DMS53 (cell line): ENCODE measurements around the gene MFSD1.

Experiments used
- DNase-seq: peaks from one replicate; lab custom pipeline; 2025; lab: John Stamatoyannopoulos, UW

Gene MFSD1

DNA sequence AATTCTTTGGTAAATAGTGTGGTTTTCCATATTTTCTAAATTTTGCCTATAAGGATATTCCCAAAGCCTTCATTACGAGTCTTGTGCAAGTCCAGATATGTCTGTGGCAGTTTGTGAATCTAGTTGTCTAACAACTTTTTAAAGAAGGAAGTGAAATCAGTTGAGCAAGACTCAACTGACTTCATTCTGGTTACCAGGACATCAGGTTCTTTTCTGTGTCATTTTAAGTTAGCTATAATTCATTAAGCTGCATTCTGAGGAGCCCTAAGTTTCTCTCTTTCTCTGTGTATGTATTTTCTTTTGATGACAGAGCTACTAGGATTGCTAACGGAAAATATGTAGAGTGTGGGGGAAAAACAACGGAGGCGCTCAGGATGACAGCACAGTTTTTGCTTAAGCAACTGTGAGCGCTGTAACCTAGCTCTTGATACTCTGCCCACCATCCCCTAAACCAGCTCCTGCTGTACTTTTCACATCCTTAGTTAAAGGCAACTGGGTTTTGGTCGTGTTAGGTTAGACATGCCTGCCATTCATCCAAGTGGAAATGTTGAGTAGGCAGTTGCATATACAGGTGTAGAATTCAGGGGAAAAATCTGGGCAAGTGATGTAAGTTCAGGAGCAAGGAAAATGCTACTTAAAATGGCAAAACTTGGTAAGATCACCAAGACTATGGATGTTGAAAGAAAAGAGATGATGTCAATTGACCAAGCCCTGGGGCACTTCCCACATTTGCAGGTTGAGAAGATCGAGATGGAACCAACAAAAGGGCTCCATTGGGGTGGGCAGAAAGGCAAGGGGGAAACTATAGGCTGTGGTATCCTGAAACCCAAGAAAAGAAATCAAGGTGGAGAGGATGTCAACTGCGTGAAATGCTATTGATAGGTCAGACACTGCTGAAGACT is 9.2 kb downstream of the MFSD1 start:
- no peak for DNase-seq

DNA sequence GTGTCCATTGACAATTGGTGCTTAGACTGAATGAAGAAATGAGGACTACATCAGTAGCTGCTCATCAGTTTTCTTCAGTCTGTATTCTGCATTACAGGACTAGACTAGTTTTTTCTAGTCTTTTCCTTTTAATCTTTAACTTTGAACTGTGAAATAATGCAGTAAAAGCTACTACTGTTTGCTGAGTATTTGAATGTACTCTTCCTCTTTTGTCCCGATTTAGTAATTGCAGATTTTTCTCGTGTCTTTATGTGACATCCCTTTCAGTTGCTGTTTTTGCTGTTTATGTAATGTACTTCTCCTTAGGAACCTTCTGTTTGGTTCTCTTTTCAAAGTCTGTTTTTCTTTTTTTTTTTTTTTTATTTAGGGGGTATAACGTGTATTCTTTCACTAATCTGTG is 17.4 kb downstream of the MFSD1 start:
- no peak for DNase-seq

DNA sequence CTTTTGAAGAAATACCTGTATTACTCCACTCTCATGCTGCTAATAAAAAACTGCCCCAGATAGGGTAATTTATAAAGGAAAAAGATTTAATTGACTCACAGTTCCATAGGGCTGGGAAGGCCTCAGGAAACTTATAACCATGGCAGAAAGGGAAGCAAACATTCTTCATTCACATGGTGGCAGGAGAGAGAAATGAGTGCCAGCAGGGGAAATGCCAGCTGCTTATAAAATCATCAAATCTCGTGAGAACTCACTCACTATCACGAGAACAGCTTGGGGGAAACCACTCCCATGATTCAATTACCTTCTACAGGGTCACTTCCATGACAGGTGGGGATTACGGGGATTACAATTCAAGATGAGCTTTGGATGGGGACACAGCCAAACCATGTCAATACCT is 18.7 kb downstream of the MFSD1 start:
- no peak for DNase-seq

DNA sequence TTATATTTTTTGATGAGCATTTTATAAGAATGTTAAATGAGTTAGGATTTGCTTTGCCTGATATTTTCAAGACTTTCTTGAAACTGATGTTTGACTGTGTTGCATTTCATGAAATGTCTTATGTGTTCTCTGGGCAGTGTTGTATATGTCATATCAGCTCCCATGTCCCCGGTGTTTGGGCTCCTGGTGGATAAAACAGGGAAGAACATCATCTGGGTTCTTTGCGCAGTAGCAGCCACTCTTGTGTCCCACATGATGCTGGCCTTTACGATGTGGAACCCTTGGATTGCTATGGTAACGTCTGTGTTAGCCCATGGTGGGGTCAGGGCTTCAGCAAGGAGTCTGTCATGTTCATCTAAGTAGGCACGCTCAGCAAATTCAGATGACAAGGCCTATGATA is 20.0 kb downstream of the MFSD1 start:
- DNase-seq, result peak; percentile 8

DNA sequence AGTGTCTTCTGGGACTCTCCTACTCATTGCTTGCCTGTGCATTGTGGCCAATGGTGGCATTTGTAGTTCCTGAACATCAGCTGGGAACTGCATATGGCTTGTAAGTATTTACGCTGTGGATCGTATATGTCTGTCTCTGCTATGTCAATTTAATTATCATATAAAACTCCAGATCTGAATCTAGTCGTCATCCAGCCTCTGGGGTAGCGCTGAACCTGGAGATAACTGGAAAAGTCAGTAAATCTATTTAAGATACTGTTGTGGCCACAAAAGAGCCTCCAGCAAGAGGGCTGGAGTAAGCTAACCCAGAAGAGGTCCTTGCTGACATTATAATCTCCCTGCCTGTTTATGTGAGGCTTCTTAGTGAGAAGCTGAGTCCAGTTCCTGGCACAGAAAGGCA is 21.6 kb downstream of the MFSD1 start:
- no peak for DNase-seq

DNA sequence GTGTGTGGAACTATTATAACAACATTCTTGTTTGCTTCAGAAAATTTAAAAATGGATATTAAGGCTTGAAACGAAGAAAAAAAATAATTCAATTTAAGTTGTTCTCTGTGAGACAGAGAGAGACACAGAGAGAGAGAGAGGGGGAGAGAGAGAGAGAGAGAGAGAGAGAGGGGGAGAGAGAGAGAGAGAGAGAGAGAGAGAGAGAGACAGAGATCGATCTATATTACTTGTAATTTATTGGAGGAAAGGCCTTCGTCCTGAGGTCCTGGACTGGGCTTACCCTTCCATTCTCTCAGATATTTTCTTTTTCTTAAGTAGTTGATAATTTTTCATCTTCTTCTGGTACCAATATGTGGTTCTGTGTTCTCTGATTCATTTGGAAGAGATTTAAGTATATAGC is 25.9 kb downstream of the MFSD1 start:
- no peak for DNase-seq

DNA sequence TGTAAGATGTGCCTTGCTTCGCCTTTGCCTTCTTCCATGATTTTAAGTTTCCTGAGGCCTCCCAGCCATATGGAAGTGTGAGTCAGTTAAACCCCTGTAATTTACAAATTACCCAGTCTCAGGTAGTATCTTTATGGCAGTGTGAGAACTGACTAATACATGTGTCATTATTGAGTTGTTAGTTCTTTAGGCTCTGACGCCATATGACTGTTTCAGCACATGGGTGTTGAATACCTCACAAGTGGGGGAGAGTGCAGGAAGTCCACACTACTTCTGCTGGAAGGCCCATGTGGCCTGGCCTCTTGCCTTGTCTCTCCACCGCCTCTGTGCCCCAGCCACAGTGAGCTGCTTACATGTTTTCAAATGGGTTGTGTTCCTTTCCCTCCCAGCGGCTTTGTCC is 28.5 kb downstream of the MFSD1 start:
- no peak for DNase-seq

DNA sequence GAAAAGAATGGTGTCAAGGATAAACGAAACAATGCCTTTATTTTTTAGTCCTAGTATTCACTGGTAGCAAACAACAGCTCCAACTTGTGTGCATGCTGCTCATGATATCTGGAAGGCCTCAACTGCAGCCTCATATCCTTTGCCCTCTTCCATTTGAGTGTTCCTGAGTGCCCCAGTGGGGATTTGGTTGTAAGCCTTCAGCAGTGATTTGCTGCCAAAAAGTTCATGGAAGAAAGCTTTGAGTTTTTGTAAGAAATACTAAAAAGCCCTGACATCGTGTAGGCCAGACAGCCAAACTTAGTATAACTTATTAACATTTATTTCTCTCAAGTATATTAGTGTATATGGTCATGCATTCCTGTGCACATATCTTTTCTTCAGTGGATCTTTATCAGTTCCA is 30.0 kb downstream of the MFSD1 start:
- DNase-seq, result no peak

DNA sequence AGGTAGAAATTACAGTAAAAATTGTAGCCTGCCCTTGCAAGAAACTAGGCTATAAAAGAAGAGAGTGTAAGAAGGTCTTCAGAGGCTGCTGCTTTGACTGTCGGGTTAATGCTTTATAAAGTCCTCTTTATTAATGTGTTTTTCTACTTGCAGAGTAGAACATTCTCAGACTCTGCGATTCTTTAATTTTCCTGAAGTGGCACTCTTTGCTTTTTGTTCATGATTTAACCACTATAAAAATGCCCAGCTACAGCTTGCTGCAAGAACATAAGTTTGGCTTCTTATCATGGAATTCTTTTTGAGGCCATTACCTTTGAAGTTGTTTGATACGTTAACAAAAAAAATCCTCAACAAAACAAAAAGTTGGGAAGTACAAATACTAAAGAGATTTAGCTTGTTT is 33.8 kb downstream of the MFSD1 start:
- DNase-seq, result no peak

DNA sequence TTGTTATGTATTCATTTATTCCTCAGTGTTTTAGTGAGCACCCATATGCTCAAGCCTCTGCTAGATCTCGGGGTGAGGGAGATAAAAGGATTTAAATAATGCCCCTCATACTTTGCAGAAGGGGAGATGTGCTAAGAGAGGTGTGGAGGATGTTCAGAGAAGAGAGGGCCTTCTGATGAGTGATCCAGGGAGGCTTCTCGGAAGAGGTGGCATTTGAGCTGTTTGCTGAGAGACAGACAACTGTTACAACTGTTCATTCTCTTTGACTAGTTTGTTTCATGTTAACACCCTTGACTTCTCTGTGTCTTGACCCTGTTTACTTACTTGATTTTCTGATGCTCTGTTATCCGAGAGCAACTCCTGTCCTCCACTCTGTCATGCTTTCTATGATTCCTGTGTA is 34.5 kb downstream of the MFSD1 start:
- no peak for DNase-seq

DNA sequence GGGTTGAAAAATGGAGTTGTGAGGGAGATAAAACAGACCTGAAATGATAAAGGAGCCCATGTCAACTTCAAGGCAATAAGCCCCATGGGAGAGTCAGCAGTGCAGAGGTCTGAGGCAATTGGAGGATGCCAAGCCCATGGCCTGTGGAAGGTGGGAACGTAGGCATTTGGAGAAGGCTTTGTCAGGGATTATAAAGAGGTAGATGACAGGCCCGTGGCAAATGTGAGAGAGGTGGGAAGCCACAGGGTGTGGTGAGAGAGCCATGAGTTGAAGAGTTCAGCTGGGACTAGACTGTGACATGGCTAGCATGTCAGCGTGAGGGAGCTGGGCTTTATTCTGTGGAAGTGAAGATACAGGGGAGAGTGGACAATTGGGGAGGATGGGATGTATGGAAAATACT is 35.4 kb downstream of the MFSD1 start:
- DNase-seq, result no peak

DNA sequence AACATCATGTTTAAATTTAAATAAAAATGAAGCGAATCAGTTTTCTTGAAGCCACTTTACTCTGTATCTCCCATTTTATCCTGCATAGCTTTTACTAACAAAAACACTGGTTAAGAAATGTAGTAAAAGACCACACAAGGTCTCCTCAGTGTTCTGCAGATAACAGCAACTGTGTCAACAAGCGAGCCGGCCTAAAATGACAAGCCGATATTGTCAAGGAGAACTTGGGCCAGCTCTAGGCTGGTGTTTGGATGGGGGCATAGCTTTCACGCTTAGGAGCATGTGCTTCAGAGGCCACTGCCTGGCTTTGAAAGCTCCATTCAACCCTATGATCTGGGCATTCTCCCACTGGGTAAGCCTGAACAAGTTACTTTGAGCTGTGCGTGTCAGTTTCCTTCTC is 38.1 kb downstream of the MFSD1 start:
- DNase-seq, result no peak

DNA sequence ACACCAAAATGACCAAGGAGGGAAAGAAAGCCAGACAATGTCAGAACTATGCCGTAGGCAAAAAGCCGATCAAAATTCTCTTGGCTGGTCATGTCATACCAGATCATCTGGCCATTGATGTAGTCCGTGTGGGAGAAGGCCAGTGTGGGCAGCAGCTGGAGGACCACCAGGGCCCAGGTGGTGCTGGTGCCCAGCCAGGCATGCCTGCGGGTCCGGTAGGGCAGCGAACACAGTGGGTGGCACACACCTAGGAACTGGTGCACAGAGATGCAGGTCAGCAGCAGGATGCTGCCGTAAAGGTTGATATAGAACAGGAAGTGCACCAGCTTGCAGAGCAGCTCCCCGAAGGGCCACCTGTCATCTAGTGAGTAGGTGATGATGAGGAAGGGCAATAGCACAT is 39.5 kb downstream of the MFSD1 start:
- no peak for DNase-seq

DNA sequence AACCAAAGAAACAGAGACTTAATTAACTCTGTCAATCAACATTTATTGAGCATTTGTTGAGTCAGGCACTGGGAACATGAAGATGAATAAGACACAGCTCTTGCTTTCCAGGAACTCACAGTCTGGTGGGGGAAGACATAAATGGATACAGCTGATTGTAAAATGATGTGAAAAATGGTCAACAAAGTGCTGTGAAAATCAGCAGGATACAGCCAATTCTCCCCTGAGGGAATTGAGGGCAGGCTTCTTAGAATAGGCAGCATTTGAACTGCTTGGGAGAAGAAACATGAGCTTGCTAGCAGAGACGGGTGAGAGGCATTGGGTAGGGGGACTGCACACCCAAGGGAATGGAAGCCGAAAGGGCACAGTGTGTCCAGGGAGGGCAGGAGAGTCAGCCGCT is 41.1 kb downstream of the MFSD1 start:
- no peak for DNase-seq

DNA sequence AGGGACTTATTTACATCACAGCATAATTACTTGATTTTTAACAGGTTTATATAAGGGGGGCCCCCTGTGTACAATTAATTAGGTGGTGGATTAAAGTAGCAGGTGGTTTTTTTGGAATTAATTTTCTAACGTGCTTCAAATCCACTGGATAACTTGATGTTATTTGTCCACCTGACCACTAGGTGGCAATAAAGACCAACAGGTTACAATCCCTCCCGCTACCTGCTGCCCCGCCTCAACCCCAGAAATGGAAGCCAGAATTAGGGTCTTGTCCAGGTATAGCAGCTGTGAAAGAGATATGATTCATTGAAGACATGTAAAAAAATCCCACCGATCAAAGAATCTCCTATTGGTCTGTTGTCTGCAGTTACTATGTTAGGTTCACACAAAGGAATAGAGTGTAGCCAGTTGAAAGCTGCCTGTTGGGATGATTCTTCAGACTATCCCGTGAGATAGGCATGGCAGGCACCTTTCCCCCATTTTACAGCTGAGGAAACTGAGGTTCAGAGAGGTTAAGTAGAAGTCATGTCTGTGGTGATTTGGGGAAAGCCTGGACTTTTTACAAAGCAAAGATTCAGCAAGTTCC is 44.0 kb downstream of the MFSD1 start:
- peak; percentile 67 for DNase-seq

DNA sequence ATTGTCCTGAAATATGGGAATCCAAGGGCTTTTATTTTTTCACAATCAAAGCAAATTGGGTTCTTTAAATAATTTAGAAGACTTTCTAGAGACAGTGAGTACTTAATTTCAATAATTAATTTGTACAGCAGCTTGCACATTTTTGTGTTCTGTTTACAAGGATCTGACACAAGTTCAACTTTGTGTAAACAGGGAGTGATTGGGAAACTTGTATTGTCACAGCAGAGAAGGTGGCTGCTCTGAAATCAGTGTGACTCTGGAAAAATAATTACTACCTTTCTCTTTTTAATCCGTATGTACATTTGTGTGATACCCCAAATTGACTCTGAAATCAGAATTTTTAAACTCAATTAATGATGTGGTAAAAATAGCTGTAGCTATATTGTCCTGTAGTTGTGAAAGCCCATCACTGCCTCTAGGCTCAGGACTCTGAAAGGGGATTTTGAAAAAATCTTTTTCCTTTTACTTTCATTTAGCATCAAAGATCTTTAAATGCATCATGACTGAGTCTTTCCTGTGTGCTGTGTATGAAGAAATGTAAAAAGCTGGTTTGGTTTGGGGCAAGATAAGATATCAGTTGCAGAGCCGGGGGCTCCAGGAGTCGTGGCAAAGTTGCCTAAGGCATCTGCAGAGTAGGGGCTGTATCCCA is 45.1 kb downstream of the MFSD1 start:
- no peak for DNase-seq

DNA sequence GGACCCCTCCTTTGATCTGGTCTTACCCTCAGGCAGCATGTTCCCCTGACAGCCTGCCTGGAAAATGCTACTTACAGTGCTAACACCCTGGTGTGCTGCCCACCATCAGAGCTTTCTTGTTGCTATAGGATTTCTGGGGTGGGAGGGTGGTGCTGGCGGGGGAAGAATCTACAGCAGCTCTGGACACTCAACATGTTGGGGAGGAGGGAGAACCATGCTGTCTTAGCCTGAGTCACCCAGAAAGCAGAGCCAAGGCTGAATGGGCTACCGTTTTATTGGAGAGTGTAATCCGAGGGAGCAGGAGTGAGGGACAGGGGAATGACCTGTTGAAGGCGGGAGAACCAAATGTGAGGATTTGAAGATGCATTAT is 45.6 kb downstream of the MFSD1 start:
- DNase-seq, result no peak

DNA sequence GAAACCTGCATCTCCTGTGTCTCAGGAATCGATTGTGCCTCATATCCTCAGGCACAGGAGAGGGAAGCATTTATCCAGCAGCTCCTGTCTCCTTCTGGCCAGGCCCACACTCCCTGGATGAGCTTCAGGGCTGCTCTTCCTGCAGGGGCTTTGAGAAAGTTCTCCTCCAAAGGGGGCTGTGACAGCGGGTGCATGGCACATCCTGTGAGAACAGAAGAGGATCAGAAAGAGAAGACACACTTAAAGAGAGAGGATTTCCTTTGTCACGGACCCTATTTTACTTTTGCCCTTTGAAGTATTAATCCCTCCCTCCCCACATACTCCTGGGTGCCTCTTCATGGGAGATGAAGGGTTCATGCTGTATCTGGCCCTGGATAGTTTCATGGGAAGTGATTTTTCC is 46.0 kb downstream of the MFSD1 start:
- no peak for DNase-seq

DNA sequence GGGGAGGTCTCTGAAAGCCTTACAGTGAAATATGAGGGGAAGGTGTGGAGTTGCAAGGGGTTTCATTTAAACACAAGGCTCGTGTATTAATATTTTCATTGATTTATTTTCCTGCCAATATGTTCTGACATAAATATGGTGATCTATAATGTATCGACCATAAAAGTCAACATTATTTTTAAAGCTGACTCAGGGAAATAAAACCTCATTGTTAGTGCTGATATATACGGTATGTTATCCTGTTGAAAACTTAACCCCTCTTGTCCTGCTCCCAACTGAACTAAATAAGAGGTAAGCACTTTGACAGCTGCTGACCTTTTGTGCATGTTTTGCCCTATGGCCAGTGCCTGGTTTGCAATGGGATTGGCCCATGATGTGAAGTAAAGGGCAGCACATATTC is 47.9 kb downstream of the MFSD1 start:
- DNase-seq, result no peak

DNA sequence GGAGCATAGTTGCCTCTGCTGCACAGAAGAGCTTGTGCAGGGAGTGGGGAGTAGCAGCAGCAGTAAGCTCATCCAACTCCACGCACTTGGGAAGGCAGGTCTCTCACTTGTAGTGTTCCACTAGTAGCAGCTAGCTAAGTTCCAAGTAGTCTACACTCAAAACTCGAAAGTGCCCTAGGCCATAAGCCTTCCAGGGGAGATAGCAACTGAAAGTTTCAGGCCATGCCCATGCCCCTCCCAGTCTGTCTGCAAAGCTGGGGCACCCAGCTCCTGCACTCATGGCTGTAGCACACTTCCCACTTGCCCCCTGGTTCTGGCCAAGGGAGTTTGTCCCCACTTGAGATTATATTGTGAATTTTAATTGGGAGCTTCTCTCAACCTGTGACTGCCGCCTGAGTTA is 57.5 kb downstream of the MFSD1 start:
- no peak for DNase-seq

DNA sequence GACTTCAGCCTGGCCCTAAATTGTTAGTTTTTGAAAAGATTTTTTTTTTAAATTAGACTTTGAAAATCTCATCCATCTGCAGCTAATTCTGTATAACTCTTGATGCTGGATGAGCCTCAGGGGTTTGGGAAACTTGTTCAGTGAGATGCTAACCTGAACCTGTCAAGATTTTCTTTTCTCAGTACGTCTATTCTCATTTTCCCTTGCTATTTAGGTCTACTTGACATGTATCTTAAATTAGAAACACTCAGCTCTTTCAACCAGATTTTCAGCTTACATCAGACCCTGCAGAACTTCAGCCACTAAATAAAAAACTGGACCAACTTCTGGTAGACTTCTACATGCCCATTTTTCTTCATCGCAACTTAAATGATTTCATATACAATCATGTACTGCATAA is 61.4 kb downstream of the MFSD1 start:
- DNase-seq, result no peak

DNA sequence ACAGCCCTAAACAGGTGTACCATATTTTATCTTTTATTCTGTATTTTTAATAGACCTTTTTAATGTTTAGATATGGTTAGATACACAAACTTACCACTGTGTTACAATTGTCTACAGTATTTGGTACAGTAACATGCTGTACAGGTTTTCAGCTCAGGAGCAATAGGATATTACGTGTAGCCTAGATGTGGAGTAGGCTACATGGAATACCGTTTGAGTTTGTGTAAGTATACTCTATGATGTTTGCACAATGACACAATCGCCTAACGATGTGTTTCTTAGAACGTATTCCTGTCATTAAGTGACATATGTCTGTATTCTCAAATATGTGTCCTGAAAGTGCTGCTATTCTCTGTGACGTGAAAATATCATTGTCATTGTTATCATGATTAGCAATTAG is 62.6 kb downstream of the MFSD1 start:
- DNase-seq, result peak; percentile 74

DNA sequence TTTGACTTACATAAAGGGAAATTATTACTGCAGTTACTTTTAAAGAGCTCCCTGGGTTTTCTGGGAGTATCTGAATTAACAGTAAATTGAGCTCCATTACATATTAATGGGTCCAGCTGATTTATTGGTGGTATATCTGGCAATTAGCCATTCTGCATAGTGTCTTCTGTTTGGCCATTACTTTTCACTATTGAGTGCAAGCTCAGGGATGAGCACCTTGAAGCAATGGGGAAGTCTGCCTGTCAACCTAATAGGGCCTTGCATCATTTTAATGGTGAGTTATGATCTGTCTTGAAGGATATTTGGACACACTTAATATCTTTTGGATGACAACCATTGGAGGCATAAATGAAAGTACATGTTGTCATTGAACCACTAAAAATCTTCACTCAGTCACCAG is 73.8 kb downstream of the MFSD1 start:
- no peak for DNase-seq
